CD4-positive, alpha-beta T cell treated with Interleukin-1 beta for 1 hour (primary cell): ENCODE results near the gene LEMD1.

ENCODE experiments used
- DNase-seq, 2 donors: peaks; one replicate each; pipeline ENCODE4 v3.0.0-alpha.2; 2020 to 2022

The LEMD1 gene, protein sequence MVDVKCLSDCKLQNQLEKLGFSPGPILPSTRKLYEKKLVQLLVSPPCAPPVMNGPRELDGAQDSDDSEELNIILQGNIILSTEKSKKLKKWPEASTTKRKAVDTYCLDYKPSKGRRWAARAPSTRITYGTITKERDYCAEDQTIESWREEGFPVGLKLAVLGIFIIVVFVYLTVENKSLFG

GRCh38 chr1:205421798-205422197, at the start of gene LEMD1:
Gene LEMD1 (minus strand): TSS chr1:205422056. CDS start chr1:205420536, 1,520 bp downstream.
- DNase-seq: no peak

DNA sequence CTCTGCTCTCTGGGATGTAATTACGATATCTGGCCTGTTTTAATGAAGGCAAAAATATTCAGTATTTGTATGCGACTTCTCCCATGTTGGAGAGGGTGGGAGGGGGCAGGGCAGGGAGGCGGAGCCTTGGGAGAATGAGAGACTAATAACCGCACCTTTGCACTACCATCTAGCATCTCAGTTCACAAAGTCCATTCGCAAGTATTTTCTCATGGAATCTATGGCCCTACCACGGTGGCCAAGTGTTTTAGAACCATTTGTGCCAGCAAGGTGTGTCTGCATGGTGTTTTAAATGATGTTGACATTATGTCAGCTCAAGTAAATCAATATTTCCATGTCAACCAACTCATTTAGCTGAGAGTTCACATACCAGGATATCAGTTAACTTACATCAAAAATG, 48.3 kb upstream of the LEMD1 start:
- no peak for DNase-seq

DNA sequence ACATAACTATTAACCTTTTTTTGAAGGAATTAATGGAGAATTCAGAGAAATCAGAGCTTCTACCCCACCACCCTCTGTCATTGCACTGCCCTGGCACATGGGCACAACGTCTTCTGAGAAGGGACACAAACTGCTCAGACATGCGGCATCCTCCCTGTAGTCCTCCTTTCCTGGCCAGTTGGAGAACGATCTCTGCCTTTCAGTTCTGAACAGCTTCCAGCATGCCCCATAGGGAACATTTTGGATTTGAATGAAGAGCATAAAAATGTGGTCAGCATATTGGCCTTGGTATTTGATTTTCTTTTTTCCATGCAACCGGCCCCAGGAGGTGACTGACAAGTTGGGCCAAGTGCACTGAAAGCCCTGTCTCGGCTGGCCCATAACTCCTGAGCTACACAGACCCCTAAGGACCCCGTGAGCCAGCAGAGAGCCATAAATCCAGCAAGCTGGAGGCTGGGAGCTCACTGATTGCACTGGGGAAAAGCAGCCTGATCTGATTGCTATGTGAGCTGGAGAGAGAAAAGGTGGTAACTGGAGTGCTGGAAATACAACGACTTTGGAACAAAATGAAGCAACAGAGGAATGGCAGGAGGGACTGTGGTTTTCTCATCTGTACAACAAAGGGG, 44.9 kb upstream of the LEMD1 start:
- no peak for DNase-seq

GRCh38 chr1:205465392-205465791, 43.5 kb upstream of the LEMD1 start:
- DNase-seq: no peak

DNA sequence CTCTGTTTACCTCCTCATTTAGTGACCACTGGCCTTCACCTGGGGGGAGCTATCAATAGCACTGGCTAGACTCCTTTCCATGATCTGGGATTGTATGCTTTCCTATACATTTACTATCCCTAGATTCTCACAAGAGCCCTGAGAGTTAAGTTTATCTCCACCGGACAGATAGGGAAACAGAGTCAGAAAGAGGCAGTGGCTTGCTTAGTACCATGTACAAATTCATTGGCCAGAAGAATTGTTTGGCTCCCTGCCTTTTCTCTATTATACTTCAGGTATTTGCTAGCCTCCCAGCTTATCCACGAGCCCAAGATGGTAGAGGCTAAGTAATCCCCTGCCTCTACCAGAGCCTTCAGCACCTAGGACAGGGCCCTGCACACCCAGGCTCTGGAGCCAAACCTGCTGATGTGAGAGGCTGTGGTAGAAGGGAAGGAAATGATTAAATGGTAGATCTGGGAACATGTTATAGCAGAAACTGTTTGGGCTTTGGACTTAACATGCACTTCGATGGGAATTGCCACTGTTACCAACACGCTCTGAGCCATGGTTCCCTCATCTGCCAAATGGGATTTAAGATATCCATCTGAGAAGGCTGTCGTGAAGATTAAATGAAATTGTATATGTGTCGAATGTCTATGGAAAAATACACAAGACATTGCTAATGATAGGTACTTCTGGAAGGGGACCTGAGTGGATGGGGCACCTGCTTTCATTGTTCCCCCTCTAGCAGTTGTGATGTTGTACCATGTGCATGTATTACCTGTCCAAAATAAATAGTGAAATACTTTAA, 37.1 kb upstream of the LEMD1 start:
- DNase-seq: peak in 1 of 2 donors; percentile 12

DNA sequence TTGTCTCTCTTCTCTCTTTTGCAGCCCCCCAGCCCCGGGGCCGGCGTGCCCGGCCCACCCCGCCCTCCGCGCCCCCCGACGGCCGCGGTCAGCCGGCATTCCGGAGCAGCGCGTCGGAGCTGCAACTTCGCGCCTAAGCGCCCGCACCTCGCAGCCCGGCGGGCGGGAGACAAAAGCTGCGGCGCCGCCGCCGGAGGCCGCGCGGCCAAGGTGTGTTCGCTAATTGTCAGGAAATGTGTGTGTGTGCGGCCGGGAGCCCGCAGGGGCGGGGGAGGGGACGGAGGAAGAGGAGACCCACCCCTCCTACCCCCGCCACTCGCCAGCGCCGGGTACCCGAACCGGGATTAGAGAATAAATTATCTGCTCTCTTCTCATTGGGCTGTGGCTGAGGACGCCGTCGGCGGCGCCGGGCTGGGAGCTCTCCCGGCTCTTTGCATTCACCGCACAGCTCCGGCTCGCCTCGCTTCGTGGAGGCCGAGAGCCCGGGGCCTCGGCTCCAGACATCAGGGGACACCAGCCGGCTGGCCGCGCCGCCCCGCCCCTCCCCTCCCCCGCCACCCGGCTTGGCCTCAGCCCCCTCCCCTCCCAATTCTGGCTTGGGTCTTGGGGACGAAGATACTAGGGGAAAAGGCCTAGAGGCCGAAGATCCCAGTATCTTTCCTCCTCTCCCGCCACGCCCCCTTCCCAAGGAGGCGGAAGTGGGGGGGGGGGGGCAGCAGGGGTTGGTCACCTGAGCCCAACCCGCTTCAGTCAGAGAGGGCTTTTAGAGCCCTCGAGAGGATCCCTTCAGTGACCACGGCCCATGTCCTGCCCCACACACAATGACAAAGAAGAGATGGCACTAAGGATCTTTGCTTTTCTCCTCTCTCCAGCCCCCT, 35.3 kb upstream of the LEMD1 start:
- DNase-seq: peak; percentile 4 to 9

DNA sequence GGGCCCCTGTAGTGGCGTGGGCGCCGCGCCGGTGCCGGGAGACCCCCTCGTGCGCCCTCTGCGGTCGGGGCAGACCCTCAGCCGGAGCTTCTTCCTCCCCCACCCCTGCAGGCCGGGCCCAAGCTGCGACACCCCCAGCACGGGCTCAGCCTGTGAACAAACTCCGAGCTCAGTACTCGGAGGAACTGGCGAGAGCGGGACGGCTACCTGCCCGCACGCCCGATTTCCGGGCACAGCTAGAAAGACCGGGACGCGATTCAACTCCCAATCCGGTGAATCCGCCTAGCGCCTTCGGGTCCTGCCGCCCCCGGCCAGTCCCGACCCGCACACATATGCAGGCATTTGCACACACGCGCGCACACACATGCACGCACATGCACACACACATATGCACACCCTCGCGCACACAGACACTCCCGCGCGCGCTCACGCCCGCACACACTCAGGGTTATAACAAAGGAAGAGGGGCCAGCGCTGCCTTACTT, 34.6 kb upstream of the LEMD1 start:
- no peak for DNase-seq

DNA sequence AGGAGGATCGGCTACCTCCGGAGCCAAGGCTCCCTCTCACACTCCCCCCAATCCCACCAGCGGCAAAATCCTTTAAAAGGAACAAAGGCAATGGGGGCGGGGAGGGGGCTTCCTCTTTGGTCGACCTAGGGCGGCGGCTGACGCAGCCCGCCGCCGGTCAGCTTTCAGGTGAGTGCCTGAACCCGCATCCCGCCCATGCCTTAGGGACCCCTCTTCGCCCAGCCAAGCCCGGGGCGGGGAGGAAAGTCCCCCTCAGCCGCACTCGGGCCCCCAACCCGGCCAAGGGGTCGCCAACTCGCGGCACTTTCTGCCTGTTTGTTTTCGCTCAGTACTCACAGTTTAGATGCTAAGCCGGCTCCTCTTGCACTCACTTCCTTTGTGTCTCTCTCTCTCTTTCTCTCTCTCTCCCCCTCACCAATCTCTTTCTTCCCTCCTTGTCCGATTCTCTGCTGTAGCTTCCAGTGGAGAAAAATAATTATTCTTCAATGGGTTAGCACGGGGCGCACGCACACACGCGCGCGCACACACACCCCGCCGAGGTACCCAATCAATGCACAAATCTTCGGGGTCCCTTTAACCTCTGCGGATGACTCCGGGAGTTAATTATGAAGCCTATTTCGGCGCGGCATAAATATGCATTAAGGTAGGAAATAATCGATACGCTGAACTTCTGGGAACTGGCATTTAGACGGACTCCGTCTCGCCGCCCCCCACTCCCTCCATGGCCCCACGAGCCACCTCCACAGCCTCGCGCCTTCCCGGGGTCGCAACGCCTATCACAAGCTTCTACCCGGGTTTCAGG, 33.9 kb upstream of the LEMD1 start, which contains the start of gene BLACAT1:
BLACAT1 (minus strand) TSS at position 465 of the 802 bp plus-strand sequence.
- DNase-seq: no peak

- no peak for DNase-seq
Measured at GRCh38 chr1:205454903-205455335, 33.1 kb upstream of the LEMD1 start.

DNA sequence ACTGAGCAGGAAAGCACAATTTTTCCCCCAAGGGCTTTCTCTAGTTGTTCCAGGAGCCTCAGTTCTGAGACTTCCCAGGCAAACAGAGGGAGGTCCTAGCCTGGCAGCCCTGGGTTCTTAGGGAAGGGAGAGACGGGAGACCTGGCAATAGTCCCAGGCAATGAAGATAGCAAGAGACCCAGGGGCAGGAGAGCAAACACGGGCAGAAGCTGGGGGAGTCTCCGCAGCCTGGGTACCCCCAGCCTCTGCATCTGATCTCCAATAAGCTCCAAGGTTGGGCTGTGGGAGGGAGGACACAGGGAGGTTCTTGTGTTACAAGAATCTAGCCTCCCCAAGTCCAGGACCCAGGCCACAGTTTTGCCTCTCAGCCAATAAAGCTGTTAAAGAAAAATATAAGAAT, 31.6 kb upstream of the LEMD1 start:
- DNase-seq: no peak

GRCh38 chr1:205452933-205453332, 31.1 kb upstream of the LEMD1 start:
- DNase-seq: no peak

GRCh38 chr1:205452364-205452763, 30.5 kb upstream of the LEMD1 start:
- DNase-seq: no peak

GRCh38 chr1:205451759-205452164, 29.9 kb upstream of the LEMD1 start:
- no peak for DNase-seq

DNA sequence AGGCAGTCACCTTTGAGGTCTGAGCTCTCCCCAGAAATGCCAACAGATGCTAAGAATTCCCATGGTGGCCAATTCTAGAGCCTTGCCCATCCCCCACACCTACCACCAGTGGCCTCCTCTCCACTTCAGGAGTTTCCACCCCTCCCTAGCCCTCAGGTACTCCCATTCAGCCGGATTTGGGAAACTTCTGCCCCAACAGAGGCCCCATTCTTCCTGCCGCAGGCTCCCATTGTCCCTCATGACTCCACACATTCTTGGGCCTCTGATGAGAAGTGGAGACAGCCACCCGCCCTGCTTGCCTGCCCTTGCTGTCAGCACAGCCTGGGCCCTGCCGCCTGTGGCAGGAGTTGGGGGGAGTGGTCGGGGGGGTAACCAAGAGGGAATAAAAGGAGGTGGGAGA, 29.3 kb upstream of the LEMD1 start:
- DNase-seq: no peak

DNA sequence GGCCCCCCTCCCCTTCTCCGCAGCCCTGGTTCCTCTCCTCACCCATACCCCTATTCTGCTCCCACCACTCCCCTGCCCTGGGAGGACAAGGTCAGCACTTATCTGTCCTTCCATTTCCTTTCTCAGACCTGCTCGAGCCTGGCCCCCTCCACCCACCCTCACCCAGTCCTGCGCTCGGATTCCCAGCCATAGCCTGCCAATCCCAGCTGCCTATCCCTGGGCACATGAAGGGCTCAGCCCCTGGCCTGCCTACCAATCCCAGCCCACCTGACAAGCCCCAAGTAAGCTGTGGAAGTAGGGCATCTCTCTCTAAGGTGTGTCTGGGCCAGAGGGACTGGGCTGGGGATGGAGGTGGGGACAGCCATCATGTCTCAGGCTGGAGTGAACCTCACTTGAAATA, 28.6 kb upstream of the LEMD1 start:
- DNase-seq: no peak

GRCh38 chr1:205449750-205450443, 28.0 kb upstream of the LEMD1 start:
- DNase-seq: no peak

- no peak for DNase-seq
Measured at GRCh38 chr1:205449254-205449749, 27.4 kb upstream of the LEMD1 start.

DNA sequence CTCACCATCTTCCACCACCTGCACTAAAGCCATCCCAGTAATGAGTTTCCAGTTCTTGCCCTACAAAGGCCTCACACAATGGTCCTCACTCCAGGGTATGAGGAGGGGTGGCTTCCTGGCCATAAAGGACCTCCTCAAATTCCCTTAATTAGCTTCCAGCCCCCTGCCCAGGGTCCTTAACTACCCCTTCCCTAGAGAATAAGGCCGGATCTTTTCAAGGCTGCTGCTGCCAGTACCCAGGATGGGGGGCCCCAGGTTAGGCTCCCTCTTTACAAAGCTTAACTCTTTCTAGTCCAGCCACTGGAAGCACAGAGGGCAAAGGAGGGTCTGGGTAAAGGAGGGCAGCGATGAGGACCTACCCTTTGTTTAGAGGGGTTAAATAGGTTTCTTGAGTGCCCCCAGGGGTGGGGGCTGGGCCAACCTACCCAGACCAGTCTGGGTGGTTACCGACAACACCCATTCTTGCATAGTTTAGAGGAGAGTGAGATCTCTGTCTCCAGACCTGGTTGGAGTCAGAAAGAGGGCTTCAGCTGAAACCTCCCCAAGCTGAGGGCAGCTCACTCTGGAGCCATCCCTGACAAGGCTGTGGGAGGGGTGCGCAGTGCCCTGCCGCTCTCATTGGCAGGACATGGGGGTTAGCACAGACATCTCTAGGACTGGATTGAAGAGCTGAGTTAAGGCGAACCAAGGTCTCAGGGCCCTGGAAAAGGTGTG, 26.8 kb upstream of the LEMD1 start:
- DNase-seq: no peak

DNA sequence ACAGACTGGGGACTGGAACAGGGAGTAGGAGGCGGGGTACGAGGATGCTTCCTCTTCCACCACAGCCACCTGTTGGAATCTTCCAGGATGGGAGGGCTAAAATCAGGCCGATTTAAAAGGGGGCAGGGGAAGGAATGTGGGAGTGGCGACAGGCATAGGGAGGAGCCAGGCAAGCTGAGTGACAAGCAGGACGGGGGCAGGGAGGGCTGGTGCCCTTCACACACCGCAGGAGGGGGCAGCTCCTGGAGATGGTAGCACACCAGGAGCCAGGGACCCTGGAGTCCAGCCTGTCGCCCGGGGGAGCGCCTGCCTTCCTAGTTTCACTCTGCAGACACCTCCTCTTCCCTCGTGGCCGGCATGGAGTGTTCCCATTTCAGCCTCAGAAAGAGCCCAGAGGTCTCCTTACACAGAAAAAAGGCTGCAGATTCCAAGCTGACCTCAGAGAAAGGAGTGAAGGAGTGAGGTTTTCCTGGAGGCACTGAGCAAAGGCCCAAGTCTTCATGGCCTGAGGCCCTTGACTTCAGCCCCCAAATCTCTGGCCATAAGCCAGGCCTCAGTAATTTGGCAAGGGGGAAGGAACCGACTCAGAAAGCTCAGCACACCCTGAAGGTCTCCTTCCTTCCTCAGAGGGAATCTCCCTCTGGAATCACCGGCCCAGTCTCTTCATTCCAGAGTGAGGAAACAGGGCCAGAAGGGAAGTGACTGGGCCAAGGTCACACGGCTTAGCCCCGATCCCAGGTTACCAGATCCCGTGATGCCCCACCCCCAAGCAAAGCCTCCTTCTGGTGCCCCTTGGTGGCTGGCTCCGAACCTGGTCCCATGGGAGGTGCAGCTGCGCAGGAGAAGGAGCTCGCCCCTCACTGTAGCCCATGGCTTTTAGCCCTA, 25.8 kb upstream of the LEMD1 start:
- no peak for DNase-seq
